ENCODE measurements around the gene RGS7BP.

RGS7BP gene

GRCh38 chr5:64612344-64612961 lies 106.6 kb downstream of the RGS7BP start:
- Histone ChIP-seq H3K9me3 (ENCODE audit: control insufficient read depth, low read length) (no peaks in the 10 kb centered on the region), H2AFZ (peak overlapping the region; percentile 1), H3K36me3 (ENCODE audit: control insufficient read depth, insufficient read depth, low read length) (no peaks in the 10 kb centered on the region), H3K9ac (no peak overlapping the region), H3K4me3 (ENCODE audit: low read depth, low read length) (no peak overlapping the region), H3K27me3 (ENCODE audit: control insufficient read depth, insufficient read depth, low read length) (no peaks in the 10 kb centered on the region), H3K4me2 (ENCODE audit: low read length) (no peak overlapping the region), H3K79me2 (no peaks in the 10 kb centered on the region), H3K27ac (no peak overlapping the region), H3K4me1 (no peaks in the 10 kb centered on the region)
- peak; percentile 62 for TF ChIP-seq CTCF (IDR thresholded peaks at IDR 0.05)

GRCh38 chr5:64615895-64616294 lies 110.1 kb downstream of the RGS7BP start:
- H3K4me3 ChIP-seq (ENCODE audit: low read depth, low read length), result no peak overlapping the region
- H3K27ac ChIP-seq, result no peak overlapping the region
- H3K4me2 ChIP-seq (ENCODE audit: low read length), result no peak overlapping the region
- H3K4me1 ChIP-seq, result no peaks in the 10 kb centered on the region
- H3K9me3 ChIP-seq (ENCODE audit: control insufficient read depth, low read length), result no peaks in the 10 kb centered on the region
- no peak overlapping the region for H2AFZ ChIP-seq
- H3K9ac ChIP-seq, result no peak overlapping the region
- H3K79me2 ChIP-seq, result no peaks in the 10 kb centered on the region
- no peaks in the 10 kb centered on the region for H3K27me3 ChIP-seq (ENCODE audit: control insufficient read depth, insufficient read depth, low read length)
- TF ChIP-seq CTCF (IDR thresholded peaks at IDR 0.05), result no peak
- H3K36me3 ChIP-seq (ENCODE audit: control insufficient read depth, insufficient read depth, low read length), result no peaks in the 10 kb centered on the region

GRCh38 chr5:64619609-64620008 lies 113.8 kb downstream of the RGS7BP start:
- Histone ChIP-seq H3K4me1 (no peaks in the 10 kb centered on the region), H3K4me2 (ENCODE audit: low read length) (no peak overlapping the region), H3K4me3 (ENCODE audit: low read depth, low read length) (no peak overlapping the region), H3K9ac (no peak overlapping the region), H3K36me3 (ENCODE audit: control insufficient read depth, insufficient read depth, low read length) (no peaks in the 10 kb centered on the region), H3K27ac (no peak overlapping the region), H3K79me2 (no peaks in the 10 kb centered on the region), H3K9me3 (ENCODE audit: control insufficient read depth, low read length) (no peaks in the 10 kb centered on the region), H2AFZ (no peak overlapping the region), H3K27me3 (ENCODE audit: control insufficient read depth, insufficient read depth, low read length) (no peaks in the 10 kb centered on the region)
- no peak for TF ChIP-seq CTCF (IDR thresholded peaks at IDR 0.05)

- no peak overlapping the region for H2AFZ ChIP-seq
- no peak overlapping the region for H3K4me3 ChIP-seq (ENCODE audit: low read depth, low read length)
- H3K9me3 ChIP-seq (ENCODE audit: control insufficient read depth, low read length), result no peaks in the 10 kb centered on the region
- H3K4me2 ChIP-seq (ENCODE audit: low read length), result no peak overlapping the region
- TF ChIP-seq CTCF (IDR thresholded peaks at IDR 0.05), result no peak
- no peak overlapping the region for H3K27ac ChIP-seq
- no peaks in the 10 kb centered on the region for H3K36me3 ChIP-seq (ENCODE audit: control insufficient read depth, insufficient read depth, low read length)
- H3K79me2 ChIP-seq, result no peaks in the 10 kb centered on the region
- no peaks in the 10 kb centered on the region for H3K4me1 ChIP-seq
- H3K9ac ChIP-seq, result no peak overlapping the region
- no peaks in the 10 kb centered on the region for H3K27me3 ChIP-seq (ENCODE audit: control insufficient read depth, insufficient read depth, low read length)
Measured at GRCh38 chr5:64622991-64623390, 117.2 kb downstream of the RGS7BP start.

- no peak for TF ChIP-seq CTCF (IDR thresholded peaks at IDR 0.05)
- Histone ChIP-seq H3K4me1 (no peaks in the 10 kb centered on the region), H2AFZ (no peak overlapping the region), H3K27ac (no peak overlapping the region), H3K4me2 (ENCODE audit: low read length) (no peak overlapping the region), H3K36me3 (ENCODE audit: control insufficient read depth, insufficient read depth, low read length) (no peaks in the 10 kb centered on the region), H3K79me2 (no peaks in the 10 kb centered on the region), H3K4me3 (ENCODE audit: low read depth, low read length) (no peak overlapping the region), H3K9me3 (ENCODE audit: control insufficient read depth, low read length) (no peaks in the 10 kb centered on the region), H3K27me3 (ENCODE audit: control insufficient read depth, insufficient read depth, low read length) (no peaks in the 10 kb centered on the region), H3K9ac (no peak overlapping the region)
Measured at GRCh38 chr5:64625678-64626077, 119.9 kb downstream of the RGS7BP start.

All from parathyroid adenoma (tissue), 2 donors.